Measurements from ENCODE around the gene SCGB1A1.

The SCGB1A1 gene

GRCh38 chr11:62409831-62410230, 9.0 kb upstream of the SCGB1A1 start:
- TF ChIP-seq, protein P1, sequence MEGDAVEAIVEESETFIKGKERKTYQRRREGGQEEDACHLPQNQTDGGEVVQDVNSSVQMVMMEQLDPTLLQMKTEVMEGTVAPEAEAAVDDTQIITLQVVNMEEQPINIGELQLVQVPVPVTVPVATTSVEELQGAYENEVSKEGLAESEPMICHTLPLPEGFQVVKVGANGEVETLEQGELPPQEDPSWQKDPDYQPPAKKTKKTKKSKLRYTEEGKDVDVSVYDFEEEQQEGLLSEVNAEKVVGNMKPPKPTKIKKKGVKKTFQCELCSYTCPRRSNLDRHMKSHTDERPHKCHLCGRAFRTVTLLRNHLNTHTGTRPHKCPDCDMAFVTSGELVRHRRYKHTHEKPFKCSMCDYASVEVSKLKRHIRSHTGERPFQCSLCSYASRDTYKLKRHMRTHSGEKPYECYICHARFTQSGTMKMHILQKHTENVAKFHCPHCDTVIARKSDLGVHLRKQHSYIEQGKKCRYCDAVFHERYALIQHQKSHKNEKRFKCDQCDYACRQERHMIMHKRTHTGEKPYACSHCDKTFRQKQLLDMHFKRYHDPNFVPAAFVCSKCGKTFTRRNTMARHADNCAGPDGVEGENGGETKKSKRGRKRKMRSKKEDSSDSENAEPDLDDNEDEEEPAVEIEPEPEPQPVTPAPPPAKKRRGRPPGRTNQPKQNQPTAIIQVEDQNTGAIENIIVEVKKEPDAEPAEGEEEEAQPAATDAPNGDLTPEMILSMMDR (IDR thresholded peaks at IDR 0.05; ENCODE audit: low read depth, low read length) = no peak
- DNase-seq (ENCODE audit: low read depth in 2 of 2) = no peak
- H3K4me3 ChIP-seq (replicated peaks in 1 of 2; ENCODE audit: low read depth in 2 of 2, low read length in 2 of 2) = no peak overlapping the region

- TF ChIP-seq, protein P1 (IDR thresholded peaks at IDR 0.05; ENCODE audit: low read depth, low read length) = no peak
- no peak overlapping the region for H3K4me3 ChIP-seq (replicated peaks in 1 of 2; ENCODE audit: low read depth in 2 of 2, low read length in 2 of 2)
- DNase-seq (ENCODE audit: low read depth in 2 of 2) = no peak
These were observed 7.9 kb upstream of the SCGB1A1 start for GRCh38 chr11:62410972-62411371.

GRCh38 chr11:62411524-62411923, 7.3 kb upstream of the SCGB1A1 start:
- no peak for DNase-seq (ENCODE audit: low read depth in 2 of 2)
- TF ChIP-seq, protein P1 (IDR thresholded peaks at IDR 0.05; ENCODE audit: low read depth, low read length) = no peak
- H3K4me3 ChIP-seq (replicated peaks in 1 of 2; ENCODE audit: low read depth in 2 of 2, low read length in 2 of 2) = no peak overlapping the region

- no peak overlapping the region for H3K4me3 ChIP-seq (replicated peaks in 1 of 2; ENCODE audit: low read depth in 2 of 2, low read length in 2 of 2)
- DNase-seq (ENCODE audit: low read depth in 2 of 2) = no peak
- TF ChIP-seq, protein P1 (IDR thresholded peaks at IDR 0.05; ENCODE audit: low read depth, low read length) = no peak
These were observed 5.7 kb upstream of the SCGB1A1 start for GRCh38 chr11:62413060-62413696.

- DNase-seq (ENCODE audit: low read depth in 2 of 2) = no peak
- TF ChIP-seq, protein P1 (IDR thresholded peaks at IDR 0.05; ENCODE audit: low read depth, low read length) = no peak
These were observed 2.2 kb upstream of the SCGB1A1 start for GRCh38 chr11:62416596-62416995.

GRCh38 chr11:62418136-62418535, 697 bp upstream of the SCGB1A1 start:
- TF ChIP-seq, protein P1 (IDR thresholded peaks at IDR 0.05; ENCODE audit: low read depth, low read length) = no peak
- no peak overlapping the region for H3K4me3 ChIP-seq (replicated peaks in 1 of 2; ENCODE audit: low read depth in 2 of 2, low read length in 2 of 2)
- no peak for DNase-seq (ENCODE audit: low read depth in 2 of 2)

More at GRCh38 chr11:62416596-62416995, 2.2 kb upstream of the SCGB1A1 start:
- no peak overlapping the region for H3K4me3 ChIP-seq (replicated peaks in 1 of 2; ENCODE audit: low read depth in 2 of 2, low read length in 2 of 2)
